Uterine smooth muscle cell (primary cell): ENCODE measurements around the gene MDH1. TPM values are rescaled to one million over a fixed set of nuclear protein-coding genes. Genes with fewer than 3 reads are reported as not detected.

Experiments used
- total RNA-seq: library from RNA; depleted of rRNA; stranded (reverse); fragments of >200 nt; gene quantifications from 2 replicates; pipeline ENCODE4 v1.2.3, GENCODE V29; 2014

MDH1 gene
- total RNA-seq = 251 and 262 TPM in 2 replicates

DNA sequence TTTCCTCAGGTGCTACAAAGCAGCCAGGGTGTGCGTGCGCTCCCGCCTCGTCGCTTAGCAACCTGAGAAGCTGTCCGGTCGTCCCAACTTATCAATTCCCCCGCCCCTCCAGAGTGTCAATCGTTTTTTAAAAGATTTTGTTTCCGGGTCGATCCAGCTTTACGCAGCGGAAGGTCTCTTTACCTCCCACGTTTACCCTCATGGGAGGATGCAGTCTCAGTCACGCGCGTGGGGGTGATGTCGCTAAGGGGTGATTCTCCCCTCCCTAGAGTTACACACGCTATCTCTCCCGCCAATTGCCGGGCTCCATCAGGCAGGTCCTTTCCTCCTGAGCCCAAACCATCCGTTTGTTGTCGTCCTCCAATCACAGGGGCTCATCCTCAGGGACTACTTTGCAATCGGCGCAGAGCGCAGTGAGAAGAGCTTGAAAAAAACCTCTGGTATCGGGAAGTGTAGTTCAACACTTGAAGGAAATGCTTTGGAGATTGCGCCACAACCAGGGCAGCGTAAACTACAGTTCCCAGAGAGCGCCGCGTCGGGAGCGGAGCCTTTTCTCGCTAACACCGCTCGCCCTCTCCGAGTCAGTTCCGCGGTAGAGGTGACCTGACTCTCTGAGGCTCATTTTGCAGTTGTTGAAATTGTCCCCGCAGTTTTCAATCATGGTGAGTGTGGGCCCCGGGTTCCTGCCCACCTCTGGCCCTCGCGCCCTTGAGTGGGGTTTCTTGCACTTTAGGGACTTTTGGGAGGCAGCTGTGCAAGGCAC lies at the start of gene MDH1, which contains the start of gene WDPCP:
TSS of gene MDH1 (plus strand) at position 579 of the 763 bp plus-strand sequence. CDS start at position 660, 81 bp downstream.
TSS of gene WDPCP (minus strand) at position 93 of the 763 bp plus-strand sequence. CDS start 206 bp downstream, outside the sequence.

Other genes with a start within 250 kb of the MDH1 start
- gene WDPCP, start 486 bp upstream of the MDH1 start, total RNA-seq = 11.4 and 11.5 TPM in 2 replicates